MM.1S (cell line): ENCODE data around the gene SHC3.

Experiments used
- CTCF ChIP-seq: fragments of 300-600 bp; sonication (generic); IDR thresholded peaks from 2 replicates; pipeline ENCODE4 v1.5.1; 2016; ENCODE audit warnings: antibody characterized with exemption, low read length, mixed read lengths
- EZH2 ChIP-seq: fragments of 300-600 bp; sonication (generic); optimal IDR thresholded peaks from 2 replicates; pipeline ENCODE3; 2017; ENCODE audit warnings: low read depth, mild to moderate bottlenecking, antibody characterized with exemption, low read length, mixed read lengths

- TF ChIP-seq CTCF: no peak
- TF ChIP-seq EZH2: no peak
Measured at GRCh38 chr9:89154651-89155336, 23.8 kb downstream of the SHC3 start.
